H9 (cell line): Measurements from ENCODE around the gene CD58. TPM values are rescaled to one million over a fixed set of nuclear protein-coding genes. Genes with fewer than 3 reads are reported as not detected.

Source experiments
- DNase-seq: peaks from one replicate; pipeline ENCODE4 v3.0.0-alpha.2; 2017
- H2AFZ ChIP-seq: one replicate; pipeline ENCODE4 v1.6.1; 2013; ENCODE audit warnings: mild to moderate bottlenecking, low read length, control low read depth, moderate library complexity
- H2AK5ac ChIP-seq: 2 replicates; pipeline ENCODE4 v1.6.1; 2013; ENCODE audit warnings: low read length, control low read depth, mixed read lengths; ENCODE audit not compliant: insufficient read length
- H2BK120ac ChIP-seq: one replicate; pipeline ENCODE4 v1.6.1; 2013; ENCODE audit warnings: low read depth, mild to moderate bottlenecking, low read length, control low read depth, inconsistent platforms; ENCODE audit not compliant: poor library complexity, severe bottlenecking
- H2BK12ac ChIP-seq: 2 replicates; pipeline ENCODE4 v1.6.1; 2013; ENCODE audit warnings: low read length, control low read depth, mixed read lengths, low read depth; ENCODE audit not compliant: insufficient read length
- H2BK15ac ChIP-seq: 2 replicates; pipeline ENCODE4 v1.6.1; 2013; ENCODE audit warnings: low read depth, low read length, control low read depth
- H2BK20ac ChIP-seq: one replicate; pipeline ENCODE4 v1.6.1; 2013; ENCODE audit warnings: low read depth, mild to moderate bottlenecking, low read length, control low read depth, inconsistent platforms; ENCODE audit not compliant: poor library complexity, severe bottlenecking
- H2BK5ac ChIP-seq: 2 replicates; pipeline ENCODE4 v1.6.1; 2013; ENCODE audit warnings: low read length, control low read depth, mixed read lengths; ENCODE audit not compliant: insufficient read length
- H3K14ac ChIP-seq: 2 replicates; pipeline ENCODE4 v1.6.1; 2013; ENCODE audit warnings: low read length, control low read depth; ENCODE audit not compliant: insufficient read depth
- H3K18ac ChIP-seq: 2 replicates; pipeline ENCODE4 v1.6.1; 2013; ENCODE audit warnings: low read depth, mild to moderate bottlenecking, mixed read lengths, low read length, control low read depth; ENCODE audit not compliant: insufficient read length
- H3K23ac ChIP-seq: 2 replicates; pipeline ENCODE4 v1.6.1; 2013; ENCODE audit warnings: low read length, control low read depth, mixed read lengths, low read depth; ENCODE audit not compliant: insufficient read length
- H3K23me2 ChIP-seq: 2 replicates; pipeline ENCODE4 v1.6.1; 2013; ENCODE audit warnings: low read depth, mild to moderate bottlenecking, mixed read lengths, low read length, control low read depth; ENCODE audit not compliant: insufficient read length, poor library complexity, severe bottlenecking
- H3K27ac ChIP-seq: 2 replicates; pipeline ENCODE4 v1.5.1; 2013; ENCODE audit warnings: low read length, control low read depth, mixed read lengths, low read depth; ENCODE audit not compliant: insufficient read length
- H3K27me3 ChIP-seq: 2 replicates; pipeline ENCODE4 v1.6.1; 2013; ENCODE audit warnings: low read length, control low read depth, inconsistent platforms; ENCODE audit not compliant: insufficient read depth
- H3K4ac ChIP-seq: 2 replicates; pipeline ENCODE4 v1.6.1; 2013; ENCODE audit warnings: low read depth, mild to moderate bottlenecking, control low read depth, inconsistent platforms, low read length, moderate library complexity
- H3K4me1 ChIP-seq: 2 replicates; pipeline ENCODE4 v1.6.1; 2013; ENCODE audit warnings: low read length, control low read depth, inconsistent platforms; ENCODE audit not compliant: insufficient read depth
- H3K4me2 ChIP-seq: 2 replicates; pipeline ENCODE4 v1.6.1; 2013; ENCODE audit warnings: low read length, control low read depth, mixed read lengths; ENCODE audit not compliant: insufficient read length, insufficient read depth
- H3K56ac ChIP-seq: 2 replicates; pipeline ENCODE4 v1.6.1; 2013; ENCODE audit warnings: low read depth, mild to moderate bottlenecking, mixed read lengths, low read length, control low read depth; ENCODE audit not compliant: insufficient read length
- H3K79me1 ChIP-seq: 2 replicates; pipeline ENCODE4 v1.6.1; 2013; ENCODE audit warnings: low read depth, mild to moderate bottlenecking, moderate library complexity, low read length, control low read depth, inconsistent platforms; ENCODE audit not compliant: insufficient read depth, poor library complexity, severe bottlenecking
- H3K79me2 ChIP-seq: 2 replicates; pipeline ENCODE4 v1.6.1; 2013; ENCODE audit warnings: low read length, control low read depth, inconsistent platforms; ENCODE audit not compliant: insufficient read depth
- H3K9ac ChIP-seq: 2 replicates; pipeline ENCODE4 v1.6.1; 2013; ENCODE audit warnings: low read length, control low read depth, mixed read lengths; ENCODE audit not compliant: insufficient read length; ENCODE audit errors: extremely low read depth
- H3K9me3 ChIP-seq: one replicate; pipeline ENCODE4 v1.6.1; 2013; ENCODE audit warnings: low read depth, low read length, inconsistent platforms; ENCODE audit not compliant: control insufficient read depth
- H3T11ph ChIP-seq: one replicate; pipeline ENCODE4 v1.6.1; 2013; ENCODE audit warnings: mild to moderate bottlenecking, low read length, control low read depth, inconsistent platforms
- H4K20me1 ChIP-seq: one replicate; pipeline ENCODE4 v1.6.1; 2013; ENCODE audit not compliant: control insufficient read depth, insufficient read length, insufficient read depth
- H4K5ac ChIP-seq: 2 replicates; pipeline ENCODE4 v1.6.1; 2013; ENCODE audit warnings: low read depth, mild to moderate bottlenecking, mixed read lengths, low read length, control low read depth; ENCODE audit not compliant: insufficient read length
- H4K8ac ChIP-seq: replicated peaks from 2 replicates; pipeline ENCODE4 v1.6.1; 2013; ENCODE audit warnings: low read length, control low read depth, mixed read lengths, low read depth; ENCODE audit not compliant: insufficient read length
- H4K91ac ChIP-seq: 2 replicates; pipeline ENCODE4 v1.6.1; 2013; ENCODE audit warnings: low read depth, mild to moderate bottlenecking, moderate library complexity, mixed read lengths, low read length, control low read depth; ENCODE audit not compliant: insufficient read length
- H3K27ac Mint-ChIP-seq, 3 experiments: 2 replicates in 2 of 3; 3 replicates in 1 of 3; pipeline ENCODE4 v1.8.0; 2020 to 2021; ENCODE audit warnings: mixed read lengths in 3 of 3, mild to moderate bottlenecking in 1 of 3, moderate library complexity in 1 of 3
- H3K27me3 Mint-ChIP-seq: 2 replicates; pipeline ENCODE4 v1.8.0; 2021; ENCODE audit warnings: low read depth, mild to moderate bottlenecking, moderate library complexity, mixed read lengths
- H3K36me3 Mint-ChIP-seq, 3 experiments: 2 replicates in 2 of 3; 3 replicates in 1 of 3; pipeline ENCODE4 v1.8.0; 2020 to 2021; ENCODE audit warnings: low read depth in 3 of 3, mixed read lengths in 3 of 3; ENCODE audit not compliant: insufficient read depth in 1 of 3
- H3K4me1 Mint-ChIP-seq, 2 experiments: 2 replicates each; pipeline ENCODE4 v1.8.0; 2020; ENCODE audit warnings: mixed read lengths in 2 of 2
- H3K4me3 Mint-ChIP-seq, 2 experiments: 2 replicates in 1 of 2; 3 replicates in 1 of 2; pipeline ENCODE4 v1.8.0; 2020 to 2021; ENCODE audit warnings: mild to moderate bottlenecking in 2 of 2, mixed read lengths in 2 of 2, moderate library complexity in 1 of 2
- H3K9me3 Mint-ChIP-seq, 2 experiments: 2 replicates in 1 of 2; 3 replicates in 1 of 2; pipeline ENCODE4 v1.8.0; 2020; ENCODE audit warnings: mild to moderate bottlenecking in 2 of 2, mixed read lengths in 2 of 2, moderate library complexity in 1 of 2
- CTCF ChIP-seq: fragments of 200-600 bp; sonication (generic); conservative IDR thresholded peaks from 3 replicates; pipeline ENCODE4 v1.8.0; 2021; ENCODE audit warnings: antibody characterized with exemption, mild to moderate bottlenecking
- WGBS: extraction: QIAGEN DNeasy Blood & Tissue Kit; methylation state at CpG from one replicate; pipeline ENCODE4 v1.1.7; 2013; ENCODE audit warnings: missing lambda C conversion rate, low lambda C conversion rate, mixed read lengths; ENCODE audit not compliant: insufficient read length; ENCODE audit errors: extremely low coverage; 5-methylcytosine and 5-hydroxymethylcytosine counted together
- total RNA-seq: library from RNA; stranded (reverse); gene quantifications from 2 replicates; pipeline ENCODE4 v1.2.1, GENCODE V29; 2021

CD58 gene
- total RNA-seq, 1 experiment from 2014 or later: 4.3 TPM

GRCh38 chr1:116494353-116494692 lies 76.5 kb downstream of the CD58 start:
- H3K9me3 Mint-ChIP-seq: no peaks in the 10 kb centered on the region
- peaks cover 2% of the 10 kb centered on the region; the same call in 1 of the 2 replicates for H3K27me3 Mint-ChIP-seq
- H3T11ph ChIP-seq: no peak overlapping the region
- no peak overlapping the region for H2BK12ac ChIP-seq
- H4K5ac ChIP-seq: no peak overlapping the region
- no peak overlapping the region for H2BK20ac ChIP-seq
- peak overlapping the region; percentile 50 for H3K18ac ChIP-seq
- H3K9me3 ChIP-seq: no peaks in the 10 kb centered on the region
- peaks cover 13 to 18% of the 10 kb centered on the region in 2 experiments; a peak in 3 of 4 replicates for H3K4me1 Mint-ChIP-seq
- H4K91ac ChIP-seq: no peak overlapping the region
- H2BK15ac ChIP-seq: no peak overlapping the region
- no peaks in the 10 kb centered on the region for H3K79me1 ChIP-seq
- no peak overlapping the region for H2AK5ac ChIP-seq
- no peaks in the 10 kb centered on the region for H4K20me1 ChIP-seq
- no peak overlapping the region for H3K4ac ChIP-seq
- H3K4me3 Mint-ChIP-seq: no peak overlapping the region
- H3K4me2 ChIP-seq: no peak overlapping the region
- H3K56ac ChIP-seq: no peak overlapping the region
- DNase-seq: peak; percentile 55
- TF ChIP-seq CTCF: no peak
- no peak overlapping the region for H2BK5ac ChIP-seq
- no peak overlapping the region for H2AFZ ChIP-seq
- H3K14ac ChIP-seq: peak overlapping the region; percentile 57; the same call in 1 of the 2 replicates
- no peak overlapping the region for H3K27ac ChIP-seq
- no peaks in the 10 kb centered on the region for H3K79me2 ChIP-seq
- no peak overlapping the region for H2BK120ac ChIP-seq
- no peaks in the 10 kb centered on the region for H3K36me3 Mint-ChIP-seq
- no peak overlapping the region for H4K8ac ChIP-seq
- H3K23ac ChIP-seq: no peak overlapping the region
- no peaks in the 10 kb centered on the region for H3K27me3 ChIP-seq
- H3K27ac Mint-ChIP-seq: peak overlapping the region in 1 of 3 experiments; percentile 35; a peak in 1 of 7 replicates
- H3K4me1 ChIP-seq: no peaks in the 10 kb centered on the region
- no CpG with 5 or more reads among the region's 12 CpGs for WGBS
- H3K23me2 ChIP-seq: no peaks in the 10 kb centered on the region
- H3K9ac ChIP-seq: no peak overlapping the region
